IPS-15b (cell line): ENCODE data around the gene SPDYE18.
"Not testable (repeated sequence)": the region's sequence is repeated elsewhere in the genome, so short reads cannot be mapped to it uniquely, and the experiment has no call there.

Experiments
- H3K27me3 ChIP-seq: one replicate; pipeline ENCODE4 v1.6.1; 2013; ENCODE audit warnings: low read length; ENCODE audit not compliant: control insufficient read depth, insufficient read depth
- H3K36me3 ChIP-seq: one replicate; pipeline ENCODE4 v1.6.1; 2013; ENCODE audit warnings: low read length; ENCODE audit not compliant: control insufficient read depth, insufficient read depth
- H3K4me1 ChIP-seq: one replicate; pipeline ENCODE4 v1.6.1; 2013; ENCODE audit warnings: mild to moderate bottlenecking, low read length; ENCODE audit not compliant: control insufficient read depth, insufficient read depth
- H3K4me3 ChIP-seq: one replicate; pipeline ENCODE4 v1.5.1; 2013; ENCODE audit warnings: low read depth, low read length
- H3K9ac ChIP-seq: one replicate; pipeline ENCODE4 v1.6.1; 2013; ENCODE audit warnings: low read depth, mild to moderate bottlenecking, low read length
- H3K9me3 ChIP-seq: one replicate; pipeline ENCODE4 v1.6.1; 2013; ENCODE audit warnings: mild to moderate bottlenecking, low read length; ENCODE audit not compliant: control insufficient read depth, insufficient read depth

SPDYE18 gene

GRCh38 chr7:77074786-77075396 lies 12.5 kb upstream of the SPDYE18 start:
- H3K27me3 ChIP-seq, H3K4me1 ChIP-seq, H3K9me3 ChIP-seq, H3K4me3 ChIP-seq, H3K9ac ChIP-seq, H3K36me3 ChIP-seq: not testable (repeated sequence)

DNA sequence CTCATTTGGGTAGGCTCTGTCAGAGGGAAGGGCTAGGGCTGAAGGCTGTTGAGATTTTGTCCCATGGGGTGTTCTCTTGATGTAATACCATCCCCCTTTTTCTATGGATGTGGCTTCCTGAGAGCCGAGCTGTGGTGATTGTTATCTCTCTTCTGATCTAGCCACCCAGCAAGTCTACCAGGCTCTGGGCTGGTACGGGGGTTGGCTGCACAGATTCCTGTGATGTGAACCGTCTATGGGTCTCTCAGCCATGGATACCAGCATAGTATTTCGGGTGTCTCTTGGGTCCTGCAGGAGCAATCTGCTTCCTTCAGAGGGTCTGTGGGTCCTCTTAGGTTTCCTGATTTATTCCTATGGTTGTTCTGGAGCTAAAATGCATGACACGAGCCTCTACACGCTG lies 8.8 kb upstream of the SPDYE18 start:
- not testable (repeated sequence) for H3K9me3 ChIP-seq, H3K36me3 ChIP-seq, H3K4me1 ChIP-seq, H3K9ac ChIP-seq, H3K27me3 ChIP-seq, H3K4me3 ChIP-seq

DNA sequence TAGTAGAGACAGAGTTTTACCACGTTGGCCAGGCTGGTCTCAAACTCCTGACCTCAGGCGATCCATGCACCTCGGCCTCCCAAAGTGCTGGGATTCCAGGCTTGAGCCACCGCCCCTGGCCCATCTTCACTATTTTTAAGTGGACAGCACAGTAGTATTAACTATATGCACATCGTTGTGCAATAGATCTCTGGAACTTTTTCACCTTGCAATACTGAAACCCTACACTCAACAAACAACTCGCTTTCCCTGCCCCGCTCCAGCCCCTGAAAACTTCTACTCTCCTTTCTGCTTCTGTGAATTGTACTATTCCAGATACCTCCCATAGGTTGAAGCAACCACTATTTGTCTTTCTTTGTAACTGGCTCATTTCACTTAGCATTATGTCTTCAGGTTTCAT lies 3.5 kb upstream of the SPDYE18 start:
- not testable (repeated sequence) for H3K4me1 ChIP-seq, H3K27me3 ChIP-seq, H3K36me3 ChIP-seq, H3K9me3 ChIP-seq, H3K9ac ChIP-seq, H3K4me3 ChIP-seq

- H3K9ac ChIP-seq, H3K4me3 ChIP-seq, H3K4me1 ChIP-seq, H3K27me3 ChIP-seq, H3K36me3 ChIP-seq, H3K9me3 ChIP-seq: not testable (repeated sequence)
Observed at GRCh38 chr7:77063732-77064131, 1.4 kb upstream of the SPDYE18 start.

GRCh38 chr7:77032261-77032660 lies 30.1 kb downstream of the SPDYE18 start, which contains the start of gene SPDYE17:
TSS of gene SPDYE17 (minus strand) at chr7:77032361. CDS start at chr7:77030570, 1,791 bp downstream.
- not testable (repeated sequence) for H3K36me3 ChIP-seq, H3K9me3 ChIP-seq, H3K9ac ChIP-seq, H3K27me3 ChIP-seq, H3K4me1 ChIP-seq, H3K4me3 ChIP-seq

DNA sequence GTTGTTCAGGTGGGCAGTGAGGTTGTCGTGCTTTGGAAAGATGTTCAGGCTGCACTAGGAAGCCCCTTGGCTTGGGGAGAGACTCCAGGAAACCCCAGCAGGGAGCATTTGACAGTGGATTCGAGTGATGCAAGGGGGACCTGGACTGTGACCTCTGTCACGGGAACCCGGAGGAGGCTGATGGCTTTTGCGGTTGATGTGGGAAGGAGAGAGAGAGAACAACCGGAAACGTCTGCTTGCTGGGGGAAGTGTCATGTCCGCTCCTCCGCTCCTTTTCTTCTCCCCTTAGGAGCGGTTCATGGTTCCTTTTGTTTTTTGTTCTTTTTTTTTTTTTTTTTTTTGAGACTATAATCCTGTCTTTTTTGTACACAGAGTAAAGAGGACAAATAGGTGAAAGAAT lies 36.0 kb downstream of the SPDYE18 start:
- not testable (repeated sequence) for H3K9ac ChIP-seq, H3K9me3 ChIP-seq, H3K4me1 ChIP-seq, H3K36me3 ChIP-seq, H3K4me3 ChIP-seq, H3K27me3 ChIP-seq

DNA sequence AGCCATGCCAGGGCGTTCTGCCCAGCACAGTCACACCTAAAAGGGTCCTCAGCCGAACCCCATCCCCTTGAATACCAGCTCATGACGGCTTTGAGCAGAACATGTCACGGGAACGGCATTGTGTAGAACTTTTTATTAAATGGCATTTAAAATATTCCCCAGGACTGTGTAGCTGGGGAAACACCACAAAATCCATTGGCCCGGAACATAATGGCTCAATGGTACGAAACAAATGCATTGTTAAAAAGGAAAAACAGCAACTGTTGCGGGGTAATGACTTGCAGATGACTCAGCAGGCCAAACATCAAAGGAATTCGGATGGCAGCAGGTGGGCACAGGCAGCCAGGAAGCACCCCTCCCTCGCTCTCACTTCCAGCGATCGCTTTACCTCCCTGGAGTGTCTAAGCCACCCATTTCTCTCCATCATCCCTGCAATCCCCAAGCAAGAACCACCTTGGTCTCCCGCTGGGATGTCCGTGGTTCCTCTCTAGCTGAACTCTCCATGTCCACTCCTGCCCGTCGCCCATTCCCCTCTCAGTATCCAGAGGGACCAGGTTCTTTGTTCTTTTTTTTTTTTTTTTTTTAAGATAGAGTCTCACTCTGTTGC lies 52.2 kb downstream of the SPDYE18 start:
- not testable (repeated sequence) for H3K9me3 ChIP-seq, H3K27me3 ChIP-seq, H3K4me1 ChIP-seq, H3K36me3 ChIP-seq, H3K9ac ChIP-seq, H3K4me3 ChIP-seq

GRCh38 chr7:77008000-77008399 lies 54.4 kb downstream of the SPDYE18 start:
- H3K9ac ChIP-seq, H3K4me3 ChIP-seq, H3K4me1 ChIP-seq, H3K9me3 ChIP-seq, H3K36me3 ChIP-seq, H3K27me3 ChIP-seq: not testable (repeated sequence)

- not testable (repeated sequence) for H3K9ac ChIP-seq, H3K4me1 ChIP-seq, H3K36me3 ChIP-seq, H3K9me3 ChIP-seq, H3K4me3 ChIP-seq, H3K27me3 ChIP-seq
Observed at GRCh38 chr7:77006127-77007110, 55.9 kb downstream of the SPDYE18 start.

GRCh38 chr7:77005461-77006057 lies 56.8 kb downstream of the SPDYE18 start:
- H3K4me3 ChIP-seq, H3K36me3 ChIP-seq, H3K9me3 ChIP-seq, H3K27me3 ChIP-seq, H3K9ac ChIP-seq, H3K4me1 ChIP-seq: not testable (repeated sequence)

DNA sequence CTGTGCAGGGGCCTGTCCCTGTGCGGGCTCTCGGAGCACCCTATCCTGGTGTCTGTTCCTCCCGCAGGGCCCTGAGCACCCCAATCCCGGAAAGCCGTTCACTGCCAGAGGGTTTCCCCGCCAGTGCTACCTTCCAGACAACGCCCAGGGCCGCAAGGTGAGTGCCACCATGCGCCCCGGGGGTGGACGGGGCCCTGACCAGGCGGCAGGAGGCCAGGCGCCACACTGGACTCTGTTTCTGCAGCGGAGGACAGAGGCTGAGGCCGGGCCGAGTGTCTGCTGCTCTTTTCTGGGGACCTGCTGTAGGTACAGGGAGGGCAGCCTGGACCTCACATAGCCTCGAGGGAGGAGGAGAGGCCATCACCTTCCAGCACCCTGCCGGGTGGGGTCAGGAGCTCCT lies 58.2 kb downstream of the SPDYE18 start:
- not testable (repeated sequence) for H3K4me3 ChIP-seq, H3K4me1 ChIP-seq, H3K9me3 ChIP-seq, H3K36me3 ChIP-seq, H3K27me3 ChIP-seq, H3K9ac ChIP-seq

DNA sequence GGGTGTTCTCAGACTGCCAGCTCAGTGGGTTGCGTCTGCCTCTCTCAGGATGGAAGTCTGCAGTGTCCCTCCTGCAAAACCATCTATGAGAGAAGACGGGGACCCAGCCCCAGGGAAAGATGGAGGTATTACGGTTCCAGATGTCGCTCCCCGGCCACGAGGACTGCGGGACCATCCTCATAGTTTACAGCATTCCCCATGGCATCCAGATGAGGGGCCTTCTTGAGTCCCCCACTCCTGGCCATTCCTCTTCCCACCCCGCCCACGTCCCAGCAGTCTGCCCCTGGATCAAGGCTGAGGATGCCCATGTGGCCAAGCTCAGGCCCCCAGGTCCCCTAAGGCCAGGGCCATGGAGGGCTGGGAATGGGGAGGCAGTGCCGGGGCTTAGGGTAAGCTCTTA lies 59.1 kb downstream of the SPDYE18 start:
- H3K36me3 ChIP-seq, H3K9ac ChIP-seq, H3K4me1 ChIP-seq, H3K9me3 ChIP-seq, H3K27me3 ChIP-seq, H3K4me3 ChIP-seq: not testable (repeated sequence)
